Heart left ventricle (tissue), 16 donors: ENCODE measurements around the gene CAMTA1. TPM values are rescaled to one million over a fixed set of nuclear protein-coding genes. Genes with fewer than 3 reads are reported as not detected.

Experiments used
- ATAC-seq, 4 donors: fragments of 200-7000 bp; cut with Tn5 transposase; one replicate each; pipeline ENCODE4 v1.9.1; 2020 to 2022; ENCODE audit warnings: moderate library complexity in 4 of 4, mild to moderate bottlenecking in 3 of 4, moderate number of reproducible peaks in 1 of 4
- DNase-seq, 5 donors: peaks; one replicate each; pipeline ENCODE4 v3.0.0-alpha.2; 2020
- H3K27ac ChIP-seq, 12 donors: fragments of 200-600 bp; sonication (generic) in 4 of 12; one replicate each; pipeline versions ENCODE4 v1.5.0 to v1.8.0; 2016 to 2022; ENCODE audit warnings: mild to moderate bottlenecking in 2 of 12
- H3K27me3 ChIP-seq, 9 donors: fragments of 200-600 bp; sonication (generic) in 2 of 9; one replicate each; pipeline versions ENCODE4 v1.5.1 to v1.8.0; 2016 to 2022; ENCODE audit warnings: mild to moderate bottlenecking in 3 of 9
- H3K36me3 ChIP-seq, 9 donors: fragments of 200-600 bp; sonication (generic) in 2 of 9; one replicate each; pipeline versions ENCODE4 v1.5.0 to v1.8.0; 2018 to 2022; ENCODE audit warnings: mild to moderate bottlenecking in 2 of 9
- H3K4me1 ChIP-seq, 12 donors: fragments of 200-600 bp; sonication (generic) in 4 of 12; one replicate each; pipeline versions ENCODE4 v1.5.0 to v1.8.0; 2016 to 2022; ENCODE audit warnings: mild to moderate bottlenecking in 3 of 12
- H3K4me3 ChIP-seq, 12 donors: fragments of 200-600 bp; sonication (generic) in 4 of 12; one replicate each; pipeline versions ENCODE4 v1.5.0 to v1.8.0; 2017 to 2022; ENCODE audit warnings: mild to moderate bottlenecking in 9 of 12, moderate library complexity in 4 of 12
- H3K9me3 ChIP-seq, 12 donors: fragments of 200-600 bp; sonication (generic) in 4 of 12; one replicate each; pipeline versions ENCODE4 v1.5.0 to v1.8.0; 2016 to 2022; ENCODE audit warnings: mild to moderate bottlenecking in 1 of 12
- POLR2A ChIP-seq, 2 donors: fragments of 450-650 bp; IDR thresholded peaks; one replicate each; pipeline ENCODE4 v1.6.1; 2017; ENCODE audit warnings: antibody characterized with exemption in 2 of 2, mild to moderate bottlenecking in 2 of 2, moderate library complexity in 2 of 2
- WGBS, 4 donors: extraction: QIAGEN DNeasy Blood & Tissue Kit in 2 of 4; methylation state at CpG; one replicate each; pipeline versions ENCODE4 v1.1.5 to v1.1.7; 2013 to 2018; 5-methylcytosine and 5-hydroxymethylcytosine counted together
- intact Hi-C, 10 donors: fragments of 100-400 bp; cut with DNase I; formaldehyde crosslinking; loops; one replicate each; pipeline versions ENCODE4 v1.11.1 to v1.14.2; 2022
- polyA plus RNA-seq, 2 donors: library from polyadenylated mRNA; stranded (reverse); fragments of 200-250 nt; gene quantifications; one replicate each; pipeline ENCODE4 v1.2.3, GENCODE V29; 2013
- total RNA-seq, 9 donors: library from RNA; depleted of rRNA in 2 of 9; stranded (reverse); fragments of >200 nt in 2 of 9; fragmentation: NEBNext Ultra II Directional in 3 of 9; extraction: Animal tissue kit (Norgen Biotek cat#: 25700) in 3 of 9; gene quantifications; one replicate each; pipeline versions ENCODE4 v1.1.0 to v1.2.4, GENCODE V29; 2016 to 2023
- TF ChIP-seq, protein P1 (sequence below), 12 donors: fragments of 200-600 bp; sonication (generic) in 4 of 12; IDR thresholded peaks; one replicate each; pipeline versions ENCODE4 v1.5.0 to v1.8.0; 2018 to 2022; ENCODE audit warnings: antibody characterized with exemption in 12 of 12, mild to moderate bottlenecking in 5 of 12
- donor health status: ischemic (EF 13 %, LVEDD 7.1; RV severe dilation, severe dysfunction).
- donor health status: healthy with polysubstance abuse.
- donor health status: DM: no; HTN: yes; CAD: no.
- donor health status: DM: no; HTN: no; CAD: no.
- donor health status: ischemic (EF 25% LVEDD 6.9; RV normal size, moderate dysfunction).
- donor health status: ischemic (EF 25% LVEDD 5.7; RV mildly dilated, moderate dysfunction).
- donor health status: healthy.
- donor health status: DM: yes; HTN: yes; CAD: no.
- donor health status: ischemic (EF 35%, LVEDD 5.7; RV mildly dilated, moderate dysfunction).
- donor health status: nonischemic (EF 11% LVEDD 7.7; RV severe dilation, severe dysfunction).
- donor health status: DM: yes; HTN: yes; CAD: no.
- donor health status: PGD.
- donor health status: ischemic (EF 29% LVEDD 5.4; RV normal size, mild dysfunction).
- donor health status: nonischemic (EF 23%, LVEDD 6.1; RV moderate dilation, normal function).

CAMTA1 gene
- total and polyA plus RNA-seq, 11 donors, result 114 to 303 (median 137) TPM

DNA sequence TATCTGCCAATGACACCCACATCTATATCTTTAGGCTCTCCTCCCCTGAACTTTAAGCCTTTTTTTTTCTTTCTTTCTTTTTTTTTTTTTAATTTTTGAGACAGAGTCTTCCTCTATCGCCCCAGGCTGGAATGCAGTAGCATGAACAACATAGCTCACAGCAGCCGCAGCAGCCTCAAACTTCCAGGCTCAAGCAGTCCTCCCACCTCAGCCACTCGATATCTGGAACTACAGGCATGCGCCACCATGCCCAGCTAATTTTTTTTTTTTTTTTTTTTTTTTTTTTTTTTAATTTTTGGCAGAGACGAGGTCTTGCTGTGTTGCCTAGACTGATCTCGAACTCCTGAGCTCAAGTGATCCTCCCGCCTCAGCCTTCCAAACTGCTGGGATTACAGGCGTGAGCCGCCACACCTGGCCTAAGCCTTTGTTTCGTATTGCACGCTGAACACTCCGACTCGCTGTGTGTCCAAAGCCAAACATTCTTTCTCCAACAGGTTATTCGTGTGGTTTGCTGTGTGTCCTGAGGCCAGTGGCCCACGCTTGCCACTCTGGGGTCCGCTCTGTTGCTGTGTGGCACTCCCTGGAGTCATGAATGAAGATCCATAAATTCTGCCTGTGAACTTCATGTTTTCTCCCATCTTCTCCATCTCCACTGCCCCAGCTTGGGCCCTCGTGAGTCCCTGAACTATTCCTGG is 119.4 kb downstream of the CAMTA1 start:
- H3K27me3 ChIP-seq, result no peaks in the 10 kb centered on the region
- no peak for DNase-seq
- intact Hi-C loops, result no loop called here
- no peak for ATAC-seq
- no peak overlapping the region for H3K27ac ChIP-seq
- TF ChIP-seq, protein P1, sequence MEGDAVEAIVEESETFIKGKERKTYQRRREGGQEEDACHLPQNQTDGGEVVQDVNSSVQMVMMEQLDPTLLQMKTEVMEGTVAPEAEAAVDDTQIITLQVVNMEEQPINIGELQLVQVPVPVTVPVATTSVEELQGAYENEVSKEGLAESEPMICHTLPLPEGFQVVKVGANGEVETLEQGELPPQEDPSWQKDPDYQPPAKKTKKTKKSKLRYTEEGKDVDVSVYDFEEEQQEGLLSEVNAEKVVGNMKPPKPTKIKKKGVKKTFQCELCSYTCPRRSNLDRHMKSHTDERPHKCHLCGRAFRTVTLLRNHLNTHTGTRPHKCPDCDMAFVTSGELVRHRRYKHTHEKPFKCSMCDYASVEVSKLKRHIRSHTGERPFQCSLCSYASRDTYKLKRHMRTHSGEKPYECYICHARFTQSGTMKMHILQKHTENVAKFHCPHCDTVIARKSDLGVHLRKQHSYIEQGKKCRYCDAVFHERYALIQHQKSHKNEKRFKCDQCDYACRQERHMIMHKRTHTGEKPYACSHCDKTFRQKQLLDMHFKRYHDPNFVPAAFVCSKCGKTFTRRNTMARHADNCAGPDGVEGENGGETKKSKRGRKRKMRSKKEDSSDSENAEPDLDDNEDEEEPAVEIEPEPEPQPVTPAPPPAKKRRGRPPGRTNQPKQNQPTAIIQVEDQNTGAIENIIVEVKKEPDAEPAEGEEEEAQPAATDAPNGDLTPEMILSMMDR (IDR thresholded peaks at IDR 0.05), result no peak
- TF ChIP-seq POLR2A (IDR thresholded peaks at IDR 0.05), result no peak
- no peaks in the 10 kb centered on the region for H3K9me3 ChIP-seq
- WGBS, 4 donors, result 86 to 91% (median 90%) methylated on average over 17 of the region's 17 CpGs
- no peaks in the 10 kb centered on the region for H3K36me3 ChIP-seq
- H3K4me3 ChIP-seq, result no peak overlapping the region
- H3K4me1 ChIP-seq, result peaks cover 0 to 3% (median 0%) of the 10 kb centered on the region in 12 donors

- no peak overlapping the region for H3K4me3 ChIP-seq
- ATAC-seq (no peak), DNase-seq (no peak)
- no peak overlapping the region for H3K27ac ChIP-seq
- TF ChIP-seq, protein P1 (IDR thresholded peaks at IDR 0.05), result no peak
- TF ChIP-seq POLR2A (IDR thresholded peaks at IDR 0.05), result no peak
- H3K4me1 ChIP-seq, result peaks cover 0 to 3% (median 0%) of the 10 kb centered on the region in 12 donors
- no peaks in the 10 kb centered on the region for H3K9me3 ChIP-seq
- no peaks in the 10 kb centered on the region for H3K27me3 ChIP-seq
- WGBS, 4 donors, result 90 to 96% (median 93%) methylated on average over 8 of the region's 8 CpGs
- no peaks in the 10 kb centered on the region for H3K36me3 ChIP-seq
- intact Hi-C loops, result no loop called here
Measured at GRCh38 chr1:6905331-6905730, 120.1 kb downstream of the CAMTA1 start.

GRCh38 chr1:6905790-6906189 is 120.5 kb downstream of the CAMTA1 start:
- Histone ChIP-seq H3K27ac (no peak overlapping the region), H3K4me3 (no peak overlapping the region), H3K36me3 (no peaks in the 10 kb centered on the region), H3K4me1 (peaks cover 0 to 3% (median 0%) of the 10 kb centered on the region in 12 donors), H3K27me3 (peaks cover 0 to 2% (median 0%) of the 10 kb centered on the region in 9 donors), H3K9me3 (no peaks in the 10 kb centered on the region)
- no peak for TF ChIP-seq POLR2A (IDR thresholded peaks at IDR 0.05)
- TF ChIP-seq, protein P1 (IDR thresholded peaks at IDR 0.05), result no peak
- ATAC-seq (no peak), DNase-seq (no peak)
- WGBS, 4 donors, result 47 to 66% (median 64%) methylated on average over 6 to 7 of the region's 7 CpGs
- intact Hi-C loops, result no loop called here

- peaks cover 0 to 8% (median 0%) of the 10 kb centered on the region in 12 donors for H3K4me1 ChIP-seq
- peaks cover 0 to 5% (median 0%) of the 10 kb centered on the region in 9 donors for H3K27me3 ChIP-seq
- intact Hi-C loops, result no loop called here
- TF ChIP-seq, protein P1 (IDR thresholded peaks at IDR 0.05), result no peak
- TF ChIP-seq POLR2A (IDR thresholded peaks at IDR 0.05), result no peak
- no peaks in the 10 kb centered on the region for H3K36me3 ChIP-seq
- DNase-seq (no peak), ATAC-seq (no peak)
- no peak overlapping the region for H3K27ac ChIP-seq
- no peaks in the 10 kb centered on the region for H3K9me3 ChIP-seq
- WGBS, 4 donors, result 43 to 53% (median 47%) methylated on average over 7 of the region's 7 CpGs
- H3K4me3 ChIP-seq, result no peak overlapping the region
Measured at GRCh38 chr1:6906783-6907182, 121.5 kb downstream of the CAMTA1 start.
